Bronchial epithelial cell (primary cell): ENCODE measurements around the gene TXNRD1. TPM values are rescaled to one million over a fixed set of nuclear protein-coding genes. Genes with fewer than 3 reads are reported as not detected.

Experiments used
- DNase-seq: peaks from one replicate; pipeline ENCODE4 v3.0.0-alpha.2; 2010; ENCODE audit warnings: low read depth
- FAIRE-seq: peaks from 2 replicates; lab custom pipeline; 2011; peaks lifted over from hg19 to GRCh38; lab: Jason Lieb, UNC
- H3K27me3 ChIP-seq: 2 replicates; pipeline ENCODE4 v1.5.1; 2011; ENCODE audit warnings: low read length; ENCODE audit not compliant: control insufficient read depth, insufficient read depth
- H3K36me3 ChIP-seq: 2 replicates; pipeline ENCODE4 v1.5.1; 2011; ENCODE audit warnings: low read length; ENCODE audit not compliant: control insufficient read depth, insufficient read depth
- H3K4me3 ChIP-seq: 2 replicates; pipeline ENCODE4 v1.5.1; 2011; ENCODE audit warnings: mild to moderate bottlenecking, low read depth, low read length, control low read depth
- total RNA-seq: library from RNA; depleted of rRNA; stranded (reverse); fragments of >200 nt; gene quantifications from 2 replicates; pipeline ENCODE4 v1.2.1, GENCODE V29; 2014
- TF ChIP-seq, protein P1 (sequence below): IDR thresholded peaks from 2 replicates; pipeline ENCODE4 v1.5.1; 2011; ENCODE audit warnings: mild to moderate bottlenecking, moderate library complexity, low read length, control low read depth, inconsistent platforms; ENCODE audit not compliant: insufficient read depth, severe bottlenecking

Gene TXNRD1
- total RNA-seq, 1 donor from 2014 or later: 88.2 TPM

GRCh38 chr12:104371043-104371870 is 155.7 kb downstream of the TXNRD1 start:
- FAIRE-seq (no peak), DNase-seq (peak; percentile 59)
- Histone ChIP-seq H3K4me3 (no peak overlapping the region), H3K36me3 (no peaks in the 10 kb centered on the region), H3K27me3 (no peaks in the 10 kb centered on the region)
- TF ChIP-seq, protein P1, sequence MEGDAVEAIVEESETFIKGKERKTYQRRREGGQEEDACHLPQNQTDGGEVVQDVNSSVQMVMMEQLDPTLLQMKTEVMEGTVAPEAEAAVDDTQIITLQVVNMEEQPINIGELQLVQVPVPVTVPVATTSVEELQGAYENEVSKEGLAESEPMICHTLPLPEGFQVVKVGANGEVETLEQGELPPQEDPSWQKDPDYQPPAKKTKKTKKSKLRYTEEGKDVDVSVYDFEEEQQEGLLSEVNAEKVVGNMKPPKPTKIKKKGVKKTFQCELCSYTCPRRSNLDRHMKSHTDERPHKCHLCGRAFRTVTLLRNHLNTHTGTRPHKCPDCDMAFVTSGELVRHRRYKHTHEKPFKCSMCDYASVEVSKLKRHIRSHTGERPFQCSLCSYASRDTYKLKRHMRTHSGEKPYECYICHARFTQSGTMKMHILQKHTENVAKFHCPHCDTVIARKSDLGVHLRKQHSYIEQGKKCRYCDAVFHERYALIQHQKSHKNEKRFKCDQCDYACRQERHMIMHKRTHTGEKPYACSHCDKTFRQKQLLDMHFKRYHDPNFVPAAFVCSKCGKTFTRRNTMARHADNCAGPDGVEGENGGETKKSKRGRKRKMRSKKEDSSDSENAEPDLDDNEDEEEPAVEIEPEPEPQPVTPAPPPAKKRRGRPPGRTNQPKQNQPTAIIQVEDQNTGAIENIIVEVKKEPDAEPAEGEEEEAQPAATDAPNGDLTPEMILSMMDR: no peak

GRCh38 chr12:104372061-104372720 is 156.6 kb downstream of the TXNRD1 start:
- FAIRE-seq (peak; percentile 83), DNase-seq (no peak)
- H3K36me3 ChIP-seq: no peaks in the 10 kb centered on the region
- TF ChIP-seq, protein P1: no peak
- no peaks in the 10 kb centered on the region for H3K27me3 ChIP-seq
- H3K4me3 ChIP-seq: no peak overlapping the region

DNA sequence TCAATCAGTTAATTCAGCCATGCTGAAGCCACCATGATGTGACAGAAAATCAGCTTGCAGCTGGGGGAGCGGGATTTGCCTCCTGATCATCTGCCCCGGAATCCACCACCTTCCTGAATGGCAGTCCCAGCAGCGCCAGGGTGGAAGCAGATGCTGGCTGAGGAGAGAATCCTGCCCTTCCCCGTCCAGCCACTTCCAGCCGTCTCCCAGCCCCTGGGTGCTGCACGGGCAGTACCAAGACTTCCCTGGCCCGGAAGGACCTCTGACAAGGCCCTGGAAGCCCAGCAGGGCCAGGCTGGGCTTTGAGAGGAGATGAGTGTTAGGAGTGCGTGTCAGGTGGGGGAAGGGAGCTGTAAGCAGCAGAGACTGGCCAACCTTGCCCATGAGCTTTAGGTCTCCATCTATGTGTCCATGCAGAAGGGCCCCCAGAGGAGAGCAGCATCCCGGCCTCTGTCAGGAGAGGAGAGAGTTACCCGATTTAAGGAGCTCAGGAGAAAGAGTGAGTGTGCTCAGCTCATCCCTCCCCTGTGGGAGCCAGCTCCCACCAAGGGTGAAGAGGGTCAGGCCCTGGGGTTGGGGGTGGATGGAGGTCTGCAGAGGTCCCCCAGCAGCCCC is 157.2 kb downstream of the TXNRD1 start:
- TF ChIP-seq, protein P1: no peak
- DNase-seq (no peak), FAIRE-seq (no peak)
- Histone ChIP-seq H3K36me3 (no peaks in the 10 kb centered on the region), H3K4me3 (no peak overlapping the region), H3K27me3 (no peaks in the 10 kb centered on the region)

DNA sequence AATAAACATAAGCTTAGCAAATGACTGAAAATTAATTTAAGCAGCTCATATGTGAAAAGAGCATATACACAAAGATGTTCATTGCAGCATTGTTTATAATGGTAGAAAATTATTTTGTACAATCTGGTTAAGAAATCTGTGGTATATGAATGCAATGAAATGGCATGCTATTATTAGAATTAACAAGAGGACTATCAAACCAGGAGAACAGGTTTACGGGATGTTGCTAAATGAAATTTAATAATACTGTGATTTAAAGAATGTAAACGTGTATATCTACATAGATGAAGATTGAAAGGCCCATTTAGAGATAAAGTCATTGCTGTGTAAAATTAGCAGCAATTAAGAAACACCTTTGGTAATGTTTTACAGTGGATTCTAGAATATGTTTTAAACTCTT is 158.5 kb downstream of the TXNRD1 start:
- DNase-seq: no peak
- FAIRE-seq: no peak
- H3K27me3 ChIP-seq: no peaks in the 10 kb centered on the region
- TF ChIP-seq, protein P1: no peak
- no peaks in the 10 kb centered on the region for H3K36me3 ChIP-seq
- no peak overlapping the region for H3K4me3 ChIP-seq

DNA sequence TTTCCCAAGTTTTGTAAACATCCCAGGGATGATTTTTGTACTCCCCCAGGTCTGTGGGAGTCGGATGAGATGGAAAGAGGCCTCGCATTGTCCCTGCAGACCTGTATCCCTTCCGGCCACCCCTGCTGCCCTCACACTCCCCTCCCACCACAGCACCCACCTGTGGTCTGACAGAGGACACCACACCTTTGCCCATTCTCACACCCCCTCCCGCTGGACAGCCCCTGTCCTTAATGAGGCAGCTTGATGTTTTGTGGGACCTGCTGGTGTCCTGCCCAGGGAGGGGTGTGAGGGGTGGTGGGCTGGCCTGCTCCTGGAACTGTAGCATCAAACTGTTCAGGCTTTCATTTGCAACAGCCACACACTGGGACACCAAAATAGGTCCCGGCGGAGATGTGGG is 159.2 kb downstream of the TXNRD1 start:
- Histone ChIP-seq H3K27me3 (no peaks in the 10 kb centered on the region), H3K36me3 (no peaks in the 10 kb centered on the region), H3K4me3 (no peak overlapping the region)
- FAIRE-seq (no peak), DNase-seq (no peak)
- TF ChIP-seq, protein P1: no peak
